Measurements from ENCODE around the gene STXBP1.
"Not testable (repeated sequence)": the region's sequence is repeated elsewhere in the genome, so short reads cannot be mapped to it uniquely, and the experiment has no call there.

The STXBP1 gene

GRCh38 chr9:127614961-127615360 lies 2.9 kb downstream of the STXBP1 start:
- DNase-seq (ENCODE audit: low read depth in 2 of 2): no peak

- DNase-seq (ENCODE audit: low read depth in 2 of 2): not testable (repeated sequence)
These were observed 9.4 kb downstream of the STXBP1 start for GRCh38 chr9:127621339-127621970.

GRCh38 chr9:127626752-127627493 lies 14.8 kb downstream of the STXBP1 start:
- DNase-seq (ENCODE audit: low read depth in 2 of 2): no peak

- no peak for DNase-seq (ENCODE audit: low read depth in 2 of 2)
These were observed 15.4 kb downstream of the STXBP1 start for GRCh38 chr9:127627494-127627855.

- no peak for DNase-seq (ENCODE audit: low read depth in 2 of 2)
These were observed 16.8 kb downstream of the STXBP1 start for GRCh38 chr9:127628758-127629467.

GRCh38 chr9:127629468-127630081 lies 17.5 kb downstream of the STXBP1 start:
- DNase-seq (ENCODE audit: low read depth in 2 of 2): no peak

GRCh38 chr9:127633216-127633862 lies 21.3 kb downstream of the STXBP1 start:
- no peak for DNase-seq (ENCODE audit: low read depth in 2 of 2)

- DNase-seq (ENCODE audit: low read depth in 2 of 2): no peak
These were observed 21.9 kb downstream of the STXBP1 start for GRCh38 chr9:127634021-127634420.

- no peak for DNase-seq (ENCODE audit: low read depth in 2 of 2)
These were observed 22.6 kb downstream of the STXBP1 start for GRCh38 chr9:127634698-127635097.

GRCh38 chr9:127635201-127635735 lies 23.2 kb downstream of the STXBP1 start:
- DNase-seq (ENCODE audit: low read depth in 2 of 2): no peak

- no peak for DNase-seq (ENCODE audit: low read depth in 2 of 2)
These were observed 25.3 kb downstream of the STXBP1 start for GRCh38 chr9:127637322-127637847.

- DNase-seq (ENCODE audit: low read depth in 2 of 2): no peak
These were observed 28.9 kb downstream of the STXBP1 start for GRCh38 chr9:127640908-127641545.

GRCh38 chr9:127642082-127642740 lies 30.1 kb downstream of the STXBP1 start:
- no peak for DNase-seq (ENCODE audit: low read depth in 2 of 2)

GRCh38 chr9:127644146-127644827 lies 32.2 kb downstream of the STXBP1 start:
- no peak for DNase-seq (ENCODE audit: low read depth in 2 of 2)

- DNase-seq (ENCODE audit: low read depth in 2 of 2): no peak
These were observed 32.9 kb downstream of the STXBP1 start for GRCh38 chr9:127644943-127645342.

GRCh38 chr9:127647451-127647850 lies 35.4 kb downstream of the STXBP1 start:
- no peak for DNase-seq (ENCODE audit: low read depth in 2 of 2)

GRCh38 chr9:127650518-127650917 lies 38.4 kb downstream of the STXBP1 start:
- DNase-seq (ENCODE audit: low read depth in 2 of 2): no peak

GRCh38 chr9:127651697-127652610 lies 39.9 kb downstream of the STXBP1 start:
- no peak for DNase-seq (ENCODE audit: low read depth in 2 of 2)

- no peak for DNase-seq (ENCODE audit: low read depth in 2 of 2)
These were observed 40.7 kb downstream of the STXBP1 start for GRCh38 chr9:127652733-127653132.

All from stimulated activated CD4-positive, alpha-beta T cell treated with anti-CD3 and anti-CD28 coated beads, Interleukin-15, amount 100 ng/mL, for 48 hours (primary cell).